ENCODE results near the gene GALNTL6. TPM values are rescaled to one million over a fixed set of nuclear protein-coding genes. Genes with fewer than 3 reads are reported as not detected.

The GALNTL6 gene
- total and polyA plus RNA-seq, 2 donors (not counting 1 experiment from before 2014, with no cell fraction given) = 0.99 to 1.1 TPM

DNA sequence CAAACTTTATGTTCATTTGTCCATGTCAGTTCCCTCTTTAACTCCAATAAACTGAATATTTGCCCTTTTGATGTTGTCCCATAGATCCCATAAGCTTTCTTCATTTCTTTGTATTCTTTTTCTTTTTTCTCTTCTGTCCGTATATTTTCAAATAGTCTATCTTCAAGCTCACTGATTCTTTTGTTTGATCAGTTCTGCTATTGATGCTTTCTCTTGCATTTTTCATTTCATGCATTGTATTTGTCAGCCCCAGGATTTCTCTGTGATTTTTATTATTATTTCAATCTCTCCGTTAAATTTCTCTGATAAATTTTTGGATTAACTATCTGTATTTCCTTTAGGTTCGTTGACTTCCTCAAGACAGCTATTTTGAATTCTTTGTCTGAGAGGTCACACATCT, 1082.5 kb downstream of the GALNTL6 start:
- H3K4me1 Mint-ChIP-seq = no peaks in the 10 kb centered on the region
- H3K27ac ChIP-seq (ENCODE audit: low read length in 2 of 2) = no peak overlapping the region
- no peaks in the 10 kb centered on the region for H3K27me3 Mint-ChIP-seq
- CTCF ChIA-PET = no interaction called here
- H3K79me2 ChIP-seq (ENCODE audit: control insufficient read depth, insufficient read depth, low read length) = no peaks in the 10 kb centered on the region
- H3K36me3 ChIP-seq (replicated peaks in 1 of 2; ENCODE audit: control extremely low read depth in 1 of 2, control insufficient read depth in 1 of 2, extremely low read depth in 1 of 2, insufficient read depth in 2 of 2, low read length in 1 of 2) = no peaks in the 10 kb centered on the region
- WGBS (ENCODE audit: insufficient coverage) = 83% methylated on average over 1 of the region's 3 CpGs
- DNase-seq = no peak
- intact Hi-C loops (cut with micrococcal nuclease) = no loop called here
- no peak overlapping the region for H3K9ac ChIP-seq (ENCODE audit: low read length)
- H3K9me3 Mint-ChIP-seq (ENCODE audit: insufficient read depth) = peaks cover 5% of the 10 kb centered on the region
- H2AFZ ChIP-seq (ENCODE audit: insufficient read depth, low read depth, low read length, poor library complexity, severe bottlenecking) = no peak overlapping the region
- no peak overlapping the region for H3K4me3 ChIP-seq (ENCODE audit: control extremely low read depth in 1 of 5, extremely low read depth in 1 of 5, insufficient read depth in 1 of 5, low read depth in 2 of 5, low read length in 4 of 5)
- peaks cover 1 to 22% (median 5%) of the 10 kb centered on the region in 3 donors for H3K9me3 ChIP-seq (ENCODE audit: control extremely low read depth in 1 of 3, control insufficient read depth in 2 of 3, insufficient read depth in 1 of 3, low read length in 2 of 3)
- TF ChIP-seq EZH2 (IDR thresholded peaks at IDR 0.05; ENCODE audit: borderline replicate concordance, insufficient read depth, low read depth, low read length, poor library complexity, severe bottlenecking) = no peak
- TF ChIP-seq, protein P1, sequence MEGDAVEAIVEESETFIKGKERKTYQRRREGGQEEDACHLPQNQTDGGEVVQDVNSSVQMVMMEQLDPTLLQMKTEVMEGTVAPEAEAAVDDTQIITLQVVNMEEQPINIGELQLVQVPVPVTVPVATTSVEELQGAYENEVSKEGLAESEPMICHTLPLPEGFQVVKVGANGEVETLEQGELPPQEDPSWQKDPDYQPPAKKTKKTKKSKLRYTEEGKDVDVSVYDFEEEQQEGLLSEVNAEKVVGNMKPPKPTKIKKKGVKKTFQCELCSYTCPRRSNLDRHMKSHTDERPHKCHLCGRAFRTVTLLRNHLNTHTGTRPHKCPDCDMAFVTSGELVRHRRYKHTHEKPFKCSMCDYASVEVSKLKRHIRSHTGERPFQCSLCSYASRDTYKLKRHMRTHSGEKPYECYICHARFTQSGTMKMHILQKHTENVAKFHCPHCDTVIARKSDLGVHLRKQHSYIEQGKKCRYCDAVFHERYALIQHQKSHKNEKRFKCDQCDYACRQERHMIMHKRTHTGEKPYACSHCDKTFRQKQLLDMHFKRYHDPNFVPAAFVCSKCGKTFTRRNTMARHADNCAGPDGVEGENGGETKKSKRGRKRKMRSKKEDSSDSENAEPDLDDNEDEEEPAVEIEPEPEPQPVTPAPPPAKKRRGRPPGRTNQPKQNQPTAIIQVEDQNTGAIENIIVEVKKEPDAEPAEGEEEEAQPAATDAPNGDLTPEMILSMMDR (IDR thresholded peaks at IDR 0.05) = no peak
- H4K20me1 ChIP-seq (ENCODE audit: control insufficient read depth, insufficient read depth, low read length, poor library complexity, severe bottlenecking) = no peaks in the 10 kb centered on the region
- H3K27me3 ChIP-seq (replicated peaks in 1 of 4; ENCODE audit: control extremely low read depth in 1 of 4, control insufficient read depth in 3 of 4, insufficient read depth in 4 of 4, low read length in 3 of 4) = no peaks in the 10 kb centered on the region
- POLR2A ChIA-PET = no interaction called here
- no peak overlapping the region for H3K4me2 ChIP-seq (replicated peaks; ENCODE audit: low read depth, low read length, poor library complexity, severe bottlenecking)
- no peak for ATAC-seq (ENCODE audit: low read depth)
- no peak overlapping the region for H3K4me3 Mint-ChIP-seq
- no peak overlapping the region for H3K27ac Mint-ChIP-seq
- no peaks in the 10 kb centered on the region for H3K4me1 ChIP-seq (ENCODE audit: control insufficient read depth in 2 of 2, insufficient read depth in 2 of 2, low read length in 2 of 2)

DNA sequence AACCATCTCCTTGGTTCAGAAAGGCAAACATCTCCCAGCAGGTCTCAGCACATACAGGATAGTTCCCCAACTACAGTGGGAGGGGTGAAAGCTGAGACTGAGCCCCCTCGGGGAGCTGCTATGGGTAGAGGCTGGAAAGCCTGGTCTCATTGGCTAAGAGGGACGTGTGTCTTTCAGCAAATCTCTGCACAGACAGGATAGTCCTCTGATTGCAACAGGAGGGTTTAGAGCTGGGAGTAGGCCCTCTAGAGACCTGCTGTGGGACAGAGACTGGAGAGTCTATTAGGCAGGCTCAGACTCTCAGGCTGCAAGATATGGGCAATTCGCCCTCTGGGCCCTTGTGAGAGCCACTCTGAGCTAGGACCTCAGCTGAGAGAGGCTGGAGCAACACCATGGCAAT, 1083.8 kb downstream of the GALNTL6 start:
- Histone ChIP-seq H3K4me3 (ENCODE audit: control extremely low read depth in 1 of 5, extremely low read depth in 1 of 5, insufficient read depth in 1 of 5, low read depth in 2 of 5, low read length in 4 of 5) (no peak overlapping the region), H2AFZ (ENCODE audit: insufficient read depth, low read depth, low read length, poor library complexity, severe bottlenecking) (no peak overlapping the region), H3K4me1 (ENCODE audit: control insufficient read depth in 2 of 2, insufficient read depth in 2 of 2, low read length in 2 of 2) (no peaks in the 10 kb centered on the region), H3K27ac (ENCODE audit: low read length in 2 of 2) (no peak overlapping the region), H3K9ac (ENCODE audit: low read length) (no peak overlapping the region), H3K9me3 (ENCODE audit: control extremely low read depth in 1 of 3, control insufficient read depth in 2 of 3, insufficient read depth in 1 of 3, low read length in 2 of 3) (peaks cover 1 to 22% (median 5%) of the 10 kb centered on the region in 3 donors), H3K27me3 (replicated peaks in 1 of 4; ENCODE audit: control extremely low read depth in 1 of 4, control insufficient read depth in 3 of 4, insufficient read depth in 4 of 4, low read length in 3 of 4) (no peaks in the 10 kb centered on the region), H3K36me3 (replicated peaks in 1 of 2; ENCODE audit: control extremely low read depth in 1 of 2, control insufficient read depth in 1 of 2, extremely low read depth in 1 of 2, insufficient read depth in 2 of 2, low read length in 1 of 2) (no peaks in the 10 kb centered on the region), H3K79me2 (ENCODE audit: control insufficient read depth, insufficient read depth, low read length) (no peaks in the 10 kb centered on the region), H3K4me2 (replicated peaks; ENCODE audit: low read depth, low read length, poor library complexity, severe bottlenecking) (no peak overlapping the region), H4K20me1 (ENCODE audit: control insufficient read depth, insufficient read depth, low read length, poor library complexity, severe bottlenecking) (no peaks in the 10 kb centered on the region)
- no peak overlapping the region for H3K4me3 Mint-ChIP-seq
- DNase-seq (no peak), ATAC-seq (ENCODE audit: low read depth) (no peak)
- peaks cover 5% of the 10 kb centered on the region for H3K9me3 Mint-ChIP-seq (ENCODE audit: insufficient read depth)
- 76% methylated on average over 3 of the region's 3 CpGs for WGBS (ENCODE audit: insufficient coverage)
- ChIA-PET CTCF (no interaction called here), POLR2A (no interaction called here)
- no peaks in the 10 kb centered on the region for H3K27me3 Mint-ChIP-seq
- TF ChIP-seq, protein P1 (IDR thresholded peaks at IDR 0.05) = no peak
- no peak for TF ChIP-seq EZH2 (IDR thresholded peaks at IDR 0.05; ENCODE audit: borderline replicate concordance, insufficient read depth, low read depth, low read length, poor library complexity, severe bottlenecking)
- intact Hi-C loops (cut with micrococcal nuclease) = no loop called here
- H3K27ac Mint-ChIP-seq = no peak overlapping the region
- no peaks in the 10 kb centered on the region for H3K4me1 Mint-ChIP-seq
